Measurements from ENCODE around the gene MTREX. TPM values are rescaled to one million over a fixed set of nuclear protein-coding genes. Genes with fewer than 3 reads are reported as not detected.
"Not testable (repeated sequence)": the region's sequence is repeated elsewhere in the genome, so short reads cannot be mapped to it uniquely, and the experiment has no call there.

Gene MTREX
- total RNA-seq, 2 donors from 2014 or later, result 46.6 to 73.5 TPM

- H3K4me3 ChIP-seq, result no peak overlapping the region
- 80% methylated on average over 5 of the region's 5 CpGs for WGBS
- DNase-seq (ENCODE audit: low spot score), result no peak
- intact Hi-C loops (cut with DNase I), result no loop called here
- H3K36me3 ChIP-seq, result no peaks in the 10 kb centered on the region
- no peaks in the 10 kb centered on the region for H3K27me3 ChIP-seq (replicated peaks; ENCODE audit: insufficient read depth)
- no peaks in the 10 kb centered on the region for H3K4me1 ChIP-seq (replicated peaks)
- no peak for TF ChIP-seq POLR2A (IDR thresholded peaks at IDR 0.05)
- TF ChIP-seq CTCF (IDR thresholded peaks at IDR 0.05), result no peak
- no peak for TF ChIP-seq POLR2AphosphoS5 (IDR thresholded peaks at IDR 0.05)
- H3K9me3 ChIP-seq, result no peaks in the 10 kb centered on the region
- no peak overlapping the region for H3K27ac ChIP-seq
These were observed 6.3 kb downstream of the MTREX start for GRCh38 chr5:55313870-55314617.

DNA sequence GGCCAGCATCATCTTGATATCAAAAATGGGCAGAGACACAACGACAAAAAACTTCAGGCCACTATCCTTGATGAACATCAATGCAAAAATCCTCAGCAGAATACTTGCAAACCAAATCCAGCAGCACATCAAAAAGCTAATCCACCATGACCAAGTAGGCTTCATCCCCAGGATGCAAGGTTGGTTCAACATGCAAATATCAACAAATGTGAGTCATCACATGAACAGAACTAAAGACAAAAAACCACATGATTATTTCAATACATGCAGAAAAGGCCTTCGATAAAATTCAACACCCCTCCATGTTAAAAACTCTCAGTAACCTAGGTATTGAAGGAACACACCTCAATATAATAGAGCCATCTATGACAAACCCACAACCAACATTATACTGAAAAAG is 8.5 kb downstream of the MTREX start:
- Histone ChIP-seq H3K4me1 (replicated peaks) (no peaks in the 10 kb centered on the region), H3K9me3 (no peaks in the 10 kb centered on the region), H3K4me3 (no peak overlapping the region), H3K27me3 (replicated peaks; ENCODE audit: insufficient read depth) (no peaks in the 10 kb centered on the region), H3K27ac (no peak overlapping the region), H3K36me3 (no peaks in the 10 kb centered on the region)
- 99% methylated on average over 2 of the region's 2 CpGs for WGBS
- no peak for TF ChIP-seq POLR2A (IDR thresholded peaks at IDR 0.05)
- TF ChIP-seq CTCF (IDR thresholded peaks at IDR 0.05), result no peak
- TF ChIP-seq POLR2AphosphoS5 (IDR thresholded peaks at IDR 0.05), result no peak
- no peak for DNase-seq (ENCODE audit: low spot score)
- intact Hi-C loops (cut with DNase I), result no loop called here

GRCh38 chr5:55316837-55317236 is 9.0 kb downstream of the MTREX start:
- Histone ChIP-seq H3K4me3 (no peak overlapping the region), H3K9me3 (no peaks in the 10 kb centered on the region), H3K36me3 (no peaks in the 10 kb centered on the region), H3K4me1 (replicated peaks) (no peaks in the 10 kb centered on the region), H3K27ac (no peak overlapping the region), H3K27me3 (replicated peaks; ENCODE audit: insufficient read depth) (no peaks in the 10 kb centered on the region)
- no peak for DNase-seq (ENCODE audit: low spot score)
- intact Hi-C loops (cut with DNase I), result no loop called here
- TF ChIP-seq CTCF (IDR thresholded peaks at IDR 0.05) (no peak), POLR2A (IDR thresholded peaks at IDR 0.05) (no peak), POLR2AphosphoS5 (IDR thresholded peaks at IDR 0.05) (no peak)

- H3K9me3 ChIP-seq; H3K4me3 ChIP-seq; H3K36me3 ChIP-seq; intact Hi-C loops (cut with DNase I); H3K27me3 ChIP-seq (replicated peaks; ENCODE audit: insufficient read depth); H3K4me1 ChIP-seq (replicated peaks); H3K27ac ChIP-seq; DNase-seq (ENCODE audit: low spot score): not testable (repeated sequence)
- whole genome bisulfite sequencing, result 98% methylated on average over 4 of the region's 4 CpGs
These were observed 10.4 kb downstream of the MTREX start for GRCh38 chr5:55318237-55318636.

DNA sequence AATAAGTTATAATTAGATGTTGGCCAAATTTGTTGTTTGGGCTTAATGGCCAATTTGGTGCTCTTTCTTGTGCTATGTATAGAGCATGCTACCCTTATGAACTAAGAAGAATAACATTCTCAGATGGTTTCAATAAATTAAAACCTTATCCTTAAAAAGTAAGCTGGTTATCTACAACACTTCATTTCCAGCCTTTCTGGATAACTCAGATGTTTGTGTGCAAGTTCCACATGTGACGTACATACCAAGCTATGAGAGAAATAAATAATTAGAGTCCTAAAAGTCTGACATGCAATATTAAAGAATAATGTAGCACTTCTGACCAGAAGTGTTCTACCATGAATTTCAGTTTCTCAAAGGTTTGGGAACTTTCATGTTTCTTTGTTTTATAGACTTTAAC is 11.7 kb downstream of the MTREX start:
- Histone ChIP-seq H3K27ac (no peak overlapping the region), H3K27me3 (replicated peaks; ENCODE audit: insufficient read depth) (no peaks in the 10 kb centered on the region), H3K4me1 (replicated peaks) (no peaks in the 10 kb centered on the region), H3K9me3 (no peaks in the 10 kb centered on the region), H3K36me3 (no peaks in the 10 kb centered on the region), H3K4me3 (no peak overlapping the region)
- WGBS, result 90% methylated on average over 1 of the region's 1 CpG
- intact Hi-C loops (cut with DNase I), result no loop called here
- no peak for DNase-seq (ENCODE audit: low spot score)
- TF ChIP-seq POLR2A (IDR thresholded peaks at IDR 0.05) (no peak), POLR2AphosphoS5 (IDR thresholded peaks at IDR 0.05) (no peak), CTCF (IDR thresholded peaks at IDR 0.05) (no peak)
